Activated CD8-positive, alpha-beta memory T cell treated with anti-CD3 and anti-CD28 coated beads for 4 hours (primary cell): Measurements from ENCODE around the gene BARHL2.

Experiments
- DNase-seq, 2 donors: peaks; one replicate each; pipeline ENCODE4 v3.0.0-alpha.2; 2020; ENCODE audit warnings: low read depth in 2 of 2

BARHL2 gene

GRCh38 chr1:90710579-90711536 is 6.2 kb downstream of the BARHL2 start:
- no peak for DNase-seq

- DNase-seq: no peak
Observed at GRCh38 chr1:90709535-90709934, 7.6 kb downstream of the BARHL2 start.

- no peak for DNase-seq
Observed at GRCh38 chr1:90708826-90709225, 8.3 kb downstream of the BARHL2 start.

GRCh38 chr1:90708236-90708786 is 8.8 kb downstream of the BARHL2 start:
- DNase-seq: no peak

- no peak for DNase-seq
Observed at GRCh38 chr1:90707363-90707710, 9.8 kb downstream of the BARHL2 start.

- DNase-seq: no peak
Observed at GRCh38 chr1:90706437-90707362, 10.4 kb downstream of the BARHL2 start.

GRCh38 chr1:90705956-90706355 is 11.1 kb downstream of the BARHL2 start:
- no peak for DNase-seq

GRCh38 chr1:90704817-90705216 is 12.3 kb downstream of the BARHL2 start:
- DNase-seq: no peak

- DNase-seq: no peak
Observed at GRCh38 chr1:90694846-90695245, 22.3 kb downstream of the BARHL2 start.

- no peak for DNase-seq
Observed at GRCh38 chr1:90687747-90688146, 29.4 kb downstream of the BARHL2 start.

GRCh38 chr1:90675161-90675847 is 41.8 kb downstream of the BARHL2 start:
- no peak for DNase-seq

GRCh38 chr1:90671741-90672140 is 45.4 kb downstream of the BARHL2 start:
- no peak for DNase-seq

GRCh38 chr1:90671251-90671650 is 45.9 kb downstream of the BARHL2 start:
- no peak for DNase-seq
